GM19397 (cell line): ENCODE results near the gene NPAS3.

ENCODE experiments used
- ATAC-seq: cut with Tn5 transposase; IDR thresholded peaks from one replicate; pipeline ENCODE4 v1.9.1; 2021; ENCODE audit warnings: mild to moderate bottlenecking, moderate library complexity; ENCODE audit not compliant: unreplicated experiment

Gene NPAS3

DNA sequence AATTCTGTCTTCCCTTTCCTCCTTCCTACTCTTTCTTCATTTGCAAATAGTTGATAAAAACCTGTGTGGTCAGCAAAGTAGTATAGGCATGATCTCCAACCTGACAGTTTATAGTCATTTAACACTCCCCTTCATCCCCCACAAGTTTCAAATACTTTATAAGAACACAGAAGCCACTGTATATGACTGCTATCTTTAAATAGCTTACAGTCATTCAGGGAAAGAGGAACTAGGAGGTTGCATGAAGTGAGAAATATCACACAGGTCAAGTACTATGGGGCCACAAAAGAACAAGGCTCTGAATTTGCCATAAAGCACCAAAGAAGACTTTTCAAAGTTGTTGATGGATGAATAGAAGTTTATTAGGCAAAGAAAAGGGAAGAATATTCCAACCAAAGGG is 431.3 kb downstream of the NPAS3 start:
- ATAC-seq: peak; percentile 86

DNA sequence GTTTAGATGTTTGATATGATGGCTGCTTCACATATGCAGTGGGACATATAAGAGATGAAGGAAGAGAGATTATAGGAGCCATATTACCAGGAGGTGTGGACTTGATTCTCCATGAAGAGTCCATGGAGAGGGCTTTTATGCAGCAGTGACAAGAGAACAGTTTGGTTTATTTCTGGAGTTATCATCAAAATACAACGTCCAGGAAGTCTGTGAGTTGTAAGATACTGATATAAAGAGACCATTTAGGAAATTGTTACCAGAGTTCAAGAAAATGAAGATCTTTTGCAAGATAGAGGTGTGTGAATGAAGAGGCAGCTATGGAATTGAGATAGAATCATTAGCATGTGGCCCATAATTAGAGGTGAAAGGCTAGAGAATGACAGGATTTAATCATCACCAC is 431.7 kb downstream of the NPAS3 start:
- peak; percentile 17 for ATAC-seq

DNA sequence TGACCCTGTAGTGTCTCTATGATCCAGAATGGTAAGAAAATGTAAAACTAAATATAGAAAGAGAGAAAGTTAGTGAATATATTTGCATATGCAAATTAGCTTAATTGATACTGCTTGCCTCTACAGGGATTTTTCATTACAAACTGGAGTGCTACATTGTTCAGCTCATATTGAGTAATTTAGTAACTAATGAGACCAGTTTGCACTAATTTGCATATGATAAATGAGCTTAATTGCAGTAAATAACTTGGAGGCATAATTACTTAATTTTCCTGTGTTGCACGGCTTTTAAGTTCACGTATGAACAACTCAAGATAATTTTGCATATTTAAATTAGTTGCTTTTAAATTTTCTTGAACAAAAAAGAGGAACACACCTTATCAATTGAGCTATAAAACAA is 436.5 kb downstream of the NPAS3 start:
- ATAC-seq: no peak

DNA sequence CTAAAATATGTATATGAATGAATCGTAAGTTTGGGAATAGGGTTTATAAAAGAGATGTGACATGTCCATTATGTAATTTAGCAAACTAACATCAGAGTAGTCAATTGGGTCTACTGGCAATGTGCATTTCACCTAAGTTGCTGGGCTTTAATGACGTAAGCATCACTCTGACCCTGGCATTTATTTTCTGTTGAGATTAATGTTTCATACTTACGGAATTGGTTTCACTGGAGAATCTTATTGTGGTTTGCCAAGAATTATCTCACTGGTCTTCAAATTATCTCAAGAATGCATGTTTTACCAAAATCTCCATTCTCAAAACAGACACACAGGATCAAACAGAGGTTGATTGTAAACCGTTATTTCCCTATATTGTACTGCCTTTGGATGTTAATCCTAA is 437.1 kb downstream of the NPAS3 start:
- no peak for ATAC-seq

DNA sequence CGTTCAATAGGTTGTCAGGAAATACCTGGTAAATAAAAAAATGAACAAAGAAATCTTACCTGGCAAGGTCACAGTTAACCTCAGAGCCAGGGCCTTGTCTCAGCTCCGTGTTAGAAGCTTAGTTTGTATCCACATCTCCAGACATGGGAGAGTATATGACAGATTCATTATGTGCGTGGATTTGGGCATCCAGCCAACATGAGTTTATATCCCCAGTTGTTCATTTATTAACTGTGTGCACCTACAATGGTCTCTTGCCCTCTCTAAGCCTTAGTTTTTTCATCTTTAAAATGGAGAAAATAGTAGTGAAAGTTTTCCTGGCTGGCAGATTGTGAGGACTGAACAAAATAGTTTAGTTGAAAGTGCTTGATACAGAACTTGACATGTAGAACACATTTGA is 437.8 kb downstream of the NPAS3 start:
- no peak for ATAC-seq

DNA sequence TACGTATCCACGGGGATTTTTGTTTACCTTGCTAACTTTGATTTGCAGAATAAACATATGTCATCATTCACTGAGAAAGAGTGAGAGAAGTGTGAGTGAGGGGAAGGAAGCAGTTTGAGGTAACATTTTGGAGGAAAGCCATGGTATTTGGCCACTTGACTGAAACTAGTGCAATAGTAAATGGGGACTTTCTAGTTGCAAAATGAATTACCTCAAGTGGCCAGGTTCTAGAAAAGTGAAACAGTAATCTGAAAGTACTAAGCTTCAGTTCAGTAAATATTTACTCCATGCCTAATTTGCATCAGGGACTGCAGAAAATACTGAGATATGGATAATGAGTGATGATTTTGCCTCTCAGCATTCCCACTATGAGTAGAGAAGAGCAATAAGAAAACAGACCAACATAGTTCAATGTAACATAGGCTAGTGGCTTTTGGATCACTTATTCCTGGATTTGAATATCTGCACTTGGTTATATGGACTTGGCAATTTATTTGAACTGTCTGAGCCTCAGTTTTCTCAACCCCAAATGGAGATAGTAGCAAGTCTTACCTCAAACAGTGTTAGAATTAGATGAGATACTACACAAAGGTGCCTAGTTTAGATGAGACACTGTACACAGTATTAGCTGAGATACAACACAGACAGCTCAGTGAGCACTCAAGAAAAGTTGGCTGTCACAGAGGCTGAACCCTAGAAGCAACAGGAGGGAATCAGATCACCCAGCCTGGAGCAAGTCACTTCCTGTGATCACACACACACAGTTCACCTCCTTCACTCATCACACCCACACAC is 439.1 kb downstream of the NPAS3 start:
- ATAC-seq: peak; percentile 87

DNA sequence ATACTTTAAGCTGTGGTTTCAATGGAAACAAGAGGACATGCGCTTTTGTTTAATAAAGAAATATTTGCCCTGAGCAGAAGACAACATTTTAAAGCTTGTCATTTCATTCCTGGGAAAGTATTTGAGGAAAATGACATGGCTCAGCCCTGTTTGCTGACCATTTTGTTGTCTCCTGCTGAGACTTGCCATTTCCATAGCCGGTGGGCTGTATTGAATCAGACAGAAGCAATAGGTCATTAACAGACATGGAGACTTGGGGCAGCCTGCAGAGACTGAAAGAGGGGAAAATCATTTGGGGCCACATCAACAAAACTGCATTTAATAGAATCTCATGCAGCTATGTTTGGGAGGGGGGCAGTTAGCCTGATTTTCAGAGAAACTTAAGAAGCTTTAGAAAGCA is 443.0 kb downstream of the NPAS3 start:
- ATAC-seq: no peak

DNA sequence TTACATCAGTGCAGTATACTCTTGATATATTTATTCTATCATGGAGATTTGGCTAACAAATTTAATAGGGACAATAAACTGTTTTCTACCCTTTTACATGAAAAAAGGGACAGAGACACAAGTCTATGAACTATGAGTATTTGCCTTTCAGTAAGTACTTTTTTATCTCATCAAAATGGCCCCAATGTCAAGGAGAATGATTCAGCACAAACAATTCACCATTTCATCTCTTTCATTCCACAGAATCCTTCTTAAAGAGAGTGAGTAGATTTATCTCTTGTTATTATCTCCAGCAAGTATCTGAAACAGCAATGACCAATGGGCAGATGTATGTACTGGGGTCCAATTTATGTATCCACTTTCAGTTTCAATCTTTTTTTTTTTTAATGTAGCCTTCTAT is 447.5 kb downstream of the NPAS3 start:
- no peak for ATAC-seq

DNA sequence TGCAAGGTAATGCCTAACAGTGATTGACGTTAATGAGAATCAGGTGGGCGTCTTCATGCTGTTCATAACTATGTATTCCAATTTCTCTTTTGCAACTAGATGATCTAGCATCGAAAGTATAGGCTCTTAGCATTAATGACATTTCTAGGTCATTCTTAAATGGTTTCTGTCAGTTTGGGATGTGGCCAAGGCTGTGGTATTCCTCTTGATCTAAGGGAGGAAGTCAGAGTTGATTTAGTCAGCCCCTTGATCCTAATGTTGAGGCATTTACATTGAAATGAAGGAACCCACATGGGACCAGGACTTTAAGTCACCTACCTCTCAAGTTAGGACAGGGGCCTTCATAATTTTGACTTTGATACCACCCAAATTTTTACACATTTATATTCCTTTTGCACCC is 448.1 kb downstream of the NPAS3 start:
- no peak for ATAC-seq

DNA sequence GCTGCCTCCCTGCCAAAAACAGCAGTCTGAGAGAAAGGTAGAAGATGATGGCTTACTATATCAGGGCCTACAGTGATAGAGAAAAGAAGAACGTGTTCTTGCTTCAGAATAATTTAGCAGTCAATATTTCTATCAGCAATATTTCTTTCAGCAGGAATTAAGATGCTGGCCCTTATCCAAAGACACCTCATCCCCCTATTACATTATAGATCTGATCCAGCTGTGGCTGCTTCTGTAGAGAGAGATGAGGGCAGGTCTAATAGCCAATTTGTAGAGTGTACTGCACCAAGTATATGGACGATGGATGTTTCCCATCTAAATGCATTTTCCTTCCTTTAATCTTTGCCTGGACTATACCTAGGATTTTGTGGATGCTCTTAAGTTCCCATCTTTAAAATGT is 451.7 kb downstream of the NPAS3 start:
- ATAC-seq: no peak

DNA sequence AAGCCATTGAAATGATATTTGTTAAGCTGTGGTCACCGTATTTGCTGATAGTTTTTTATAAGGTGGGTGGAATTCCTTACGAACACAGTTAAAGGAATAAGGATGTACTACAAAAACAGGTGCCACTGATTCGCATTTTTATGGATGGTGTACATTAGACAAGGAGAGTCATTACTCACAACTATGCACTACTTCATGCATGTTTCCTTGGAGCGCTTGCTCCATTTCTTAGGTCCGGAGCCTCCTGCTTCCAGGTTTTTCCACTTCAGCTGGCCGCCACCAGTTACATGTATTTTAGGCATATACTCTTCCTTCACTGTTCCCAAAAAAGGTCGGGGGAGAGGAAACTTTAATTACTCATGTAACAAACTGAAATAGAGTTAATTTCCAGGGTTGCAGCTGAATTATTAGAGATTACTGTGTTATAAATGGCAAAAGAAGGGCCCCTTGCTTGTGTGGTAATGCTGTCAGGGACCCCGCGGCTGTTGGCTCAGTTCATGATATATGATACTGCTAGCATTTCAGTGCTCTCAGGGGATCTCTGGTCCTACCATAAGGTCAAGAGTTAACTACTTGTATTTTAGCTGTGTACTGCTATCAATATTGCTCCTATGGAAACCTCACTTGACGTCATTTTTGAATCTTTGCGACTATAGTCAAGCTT is 454.7 kb downstream of the NPAS3 start:
- no peak for ATAC-seq

DNA sequence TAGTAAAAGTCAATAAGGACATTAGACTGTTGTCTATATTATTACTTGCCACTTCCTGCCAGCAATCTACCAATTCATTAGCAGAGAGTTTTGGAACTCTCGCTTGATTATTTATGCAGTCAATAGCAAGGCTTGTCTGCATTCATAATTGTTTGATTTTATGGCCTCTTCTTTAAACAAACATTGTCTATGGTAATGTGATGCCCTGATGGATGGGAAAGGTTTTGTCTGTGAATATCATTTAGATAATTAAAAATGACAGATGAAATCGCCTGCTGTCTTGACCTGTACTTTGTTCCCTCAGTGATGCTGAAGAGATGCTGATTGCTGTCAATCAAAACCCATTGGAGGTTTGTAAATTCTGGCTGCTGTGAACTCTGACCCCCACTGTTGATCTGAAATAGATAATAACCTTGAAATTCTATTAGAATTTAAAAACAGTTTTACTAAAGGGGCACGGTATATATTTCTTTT is 455.3 kb downstream of the NPAS3 start:
- ATAC-seq: no peak

DNA sequence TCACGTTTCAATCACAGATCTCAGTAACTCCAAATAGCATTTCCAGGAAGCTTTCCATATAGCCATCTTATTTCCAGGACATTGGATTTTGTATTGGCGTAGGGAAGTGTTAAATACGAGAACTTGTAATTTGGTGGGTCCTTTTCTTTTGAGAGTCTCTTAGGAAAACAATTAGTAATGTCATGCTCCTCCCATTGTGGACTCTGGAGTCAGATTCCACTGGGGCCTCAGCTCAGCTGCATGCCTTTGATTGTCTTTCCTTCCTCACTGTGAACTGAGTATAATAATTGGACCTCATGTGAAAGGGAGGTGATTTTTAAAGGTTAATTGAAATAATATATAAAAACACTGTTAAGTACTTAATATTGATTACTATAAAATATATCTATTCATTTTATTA is 462.6 kb downstream of the NPAS3 start:
- ATAC-seq: no peak

DNA sequence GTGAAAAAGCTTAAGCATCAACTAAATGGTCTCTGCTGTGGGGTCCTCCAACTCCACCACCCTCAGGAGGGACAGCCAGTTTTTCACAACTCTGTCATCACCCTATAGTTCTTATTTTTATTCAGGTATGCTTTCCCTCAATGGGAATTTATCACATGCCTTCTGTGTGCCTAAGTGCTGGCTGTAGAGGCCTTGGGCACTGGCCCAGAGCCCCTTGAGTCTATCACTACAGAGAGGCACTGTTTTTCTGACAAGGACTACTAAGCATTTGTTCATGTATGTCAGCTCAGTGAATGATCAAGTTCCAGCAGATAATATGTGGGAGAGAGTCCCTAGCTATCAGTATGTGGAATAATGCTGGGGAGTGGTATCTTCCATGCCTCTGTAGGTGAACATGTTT is 463.9 kb downstream of the NPAS3 start:
- no peak for ATAC-seq

DNA sequence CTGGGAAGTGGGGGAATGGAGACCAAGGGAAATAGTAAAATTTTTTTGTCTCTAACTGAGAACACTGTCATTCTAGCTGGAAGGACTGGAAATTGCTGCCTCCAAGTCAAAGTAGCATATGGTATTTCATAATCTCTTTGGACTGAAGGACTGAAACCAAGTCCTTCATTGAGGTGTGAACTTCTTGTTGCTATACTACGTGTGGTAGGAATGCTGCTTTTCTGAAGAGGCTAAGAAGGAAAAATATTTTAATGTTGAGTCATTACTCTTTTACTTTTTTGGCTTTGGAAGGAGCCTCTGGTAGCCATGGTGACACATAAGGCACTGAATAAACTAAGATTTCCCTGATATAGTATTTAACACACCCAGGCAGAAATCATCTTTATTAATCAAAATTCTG is 465.4 kb downstream of the NPAS3 start:
- ATAC-seq: no peak

DNA sequence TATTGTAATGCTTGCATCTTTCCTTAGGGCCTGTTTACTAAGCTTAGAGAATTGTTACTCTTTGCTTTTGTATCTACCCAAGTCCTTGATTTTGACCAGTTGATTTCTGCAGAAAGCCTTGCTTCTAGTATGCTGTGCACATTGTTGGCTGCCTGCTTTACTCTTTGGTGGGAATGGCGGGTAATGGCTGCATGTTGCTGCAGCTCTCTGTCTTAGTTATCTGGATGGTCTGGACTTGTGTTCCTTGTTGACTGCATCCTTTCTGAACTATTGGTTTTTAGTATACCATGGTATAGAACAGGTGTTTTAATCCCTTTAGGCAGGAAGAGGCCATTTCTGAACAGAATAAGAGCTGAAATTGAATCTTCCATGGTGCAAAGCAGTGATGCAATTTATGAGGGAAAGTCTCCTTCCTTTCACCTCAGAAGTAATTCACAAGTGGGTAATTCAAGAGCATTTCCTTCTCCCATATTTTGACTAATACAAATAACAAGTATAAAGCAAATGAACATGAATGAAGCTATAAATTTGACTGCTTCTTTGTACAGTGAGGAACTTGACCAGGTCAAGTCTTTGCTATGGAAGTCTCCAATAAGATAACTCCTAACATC is 466.4 kb downstream of the NPAS3 start:
- no peak for ATAC-seq

DNA sequence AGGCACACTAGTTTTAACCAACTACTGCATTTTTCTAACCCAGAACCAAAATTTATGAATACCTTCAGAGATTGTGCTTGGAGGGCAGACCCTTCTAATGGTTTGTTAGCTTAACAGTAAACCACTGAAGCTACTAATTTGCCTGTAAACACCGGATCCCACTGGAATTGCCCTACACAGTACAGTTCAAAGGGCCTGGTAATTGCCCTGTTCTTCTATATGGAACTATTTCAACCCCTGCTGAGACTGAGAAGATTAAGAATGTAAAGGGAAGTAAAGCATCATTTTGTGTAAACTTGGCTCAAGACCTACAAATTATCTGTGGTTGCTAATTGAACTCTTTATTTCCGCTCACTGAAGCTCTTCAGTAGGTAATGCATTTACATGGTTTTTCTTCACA is 468.1 kb downstream of the NPAS3 start:
- no peak for ATAC-seq

DNA sequence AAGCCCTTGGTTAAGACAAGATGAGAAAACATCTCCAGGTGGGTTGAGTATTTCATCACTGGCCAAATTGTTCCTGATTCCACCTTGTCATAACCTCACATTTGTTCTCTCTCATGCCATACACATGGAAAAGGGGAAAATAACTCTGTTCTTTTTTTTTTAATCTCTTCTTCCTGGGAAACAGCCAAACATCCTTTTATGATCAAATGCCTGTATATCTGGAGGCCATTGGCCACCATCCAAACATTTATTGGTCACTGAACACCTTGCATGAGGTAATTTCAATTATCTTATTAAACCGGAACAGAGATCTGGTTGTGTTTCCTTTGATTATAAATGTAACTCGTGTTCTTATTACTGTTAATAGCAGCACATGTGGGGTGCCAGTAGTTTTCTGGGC is 469.6 kb downstream of the NPAS3 start:
- ATAC-seq: no peak

DNA sequence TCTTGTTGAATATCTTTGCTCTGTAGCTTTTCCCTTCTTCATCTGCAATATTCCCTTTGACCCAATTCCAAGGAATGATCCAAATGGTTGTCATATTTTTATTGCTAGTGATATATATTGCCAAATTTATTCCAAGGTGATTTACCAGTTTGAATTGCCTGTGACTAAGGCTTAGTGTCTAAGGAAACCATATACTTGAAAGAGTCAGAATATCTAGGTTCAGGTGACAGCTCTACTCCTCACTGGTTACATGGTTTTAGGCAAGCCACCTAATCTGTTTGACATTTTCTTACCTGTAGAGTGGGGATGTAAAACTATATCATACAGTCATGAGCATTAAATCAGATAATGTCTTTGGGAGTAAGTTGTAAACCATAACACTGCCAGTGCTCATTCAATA is 473.8 kb downstream of the NPAS3 start:
- no peak for ATAC-seq

DNA sequence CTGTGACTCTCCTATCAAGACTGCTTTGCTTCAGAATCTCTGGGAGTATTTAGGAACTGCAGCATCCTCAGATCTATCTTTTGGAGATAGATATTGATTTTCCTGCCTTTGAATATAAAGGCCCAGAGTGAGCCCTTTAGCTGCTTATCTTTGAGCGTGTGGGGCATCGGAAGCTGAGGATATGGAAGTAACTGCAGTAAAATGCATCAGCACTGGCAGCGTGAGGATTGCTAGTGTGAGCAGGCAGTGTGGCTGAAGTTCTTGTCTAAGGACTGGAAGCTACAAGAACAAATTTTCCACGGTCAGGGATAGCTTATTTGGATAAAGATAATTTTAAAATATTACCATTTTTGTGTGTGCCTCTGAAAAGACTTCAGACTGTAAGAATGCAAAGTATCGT is 474.7 kb downstream of the NPAS3 start:
- ATAC-seq: no peak

DNA sequence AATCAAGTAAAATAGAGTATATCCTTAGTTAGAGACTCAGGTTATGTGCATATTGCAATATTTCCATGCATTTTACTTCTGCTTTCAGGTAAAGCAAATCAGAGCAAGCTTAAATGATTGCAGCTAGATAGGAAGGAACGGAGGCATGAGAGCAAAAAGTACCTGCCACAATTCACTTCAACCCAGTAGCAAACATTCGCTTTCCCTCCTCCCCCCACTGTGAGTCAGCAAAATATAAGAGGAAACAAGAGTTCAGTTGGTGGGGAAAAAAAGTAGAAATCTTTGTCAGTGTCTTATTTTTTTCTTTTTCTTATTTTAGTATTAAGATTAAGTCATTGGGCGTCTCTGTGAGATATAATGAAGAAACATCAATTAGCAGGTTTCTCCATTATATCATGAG is 475.4 kb downstream of the NPAS3 start:
- no peak for ATAC-seq

DNA sequence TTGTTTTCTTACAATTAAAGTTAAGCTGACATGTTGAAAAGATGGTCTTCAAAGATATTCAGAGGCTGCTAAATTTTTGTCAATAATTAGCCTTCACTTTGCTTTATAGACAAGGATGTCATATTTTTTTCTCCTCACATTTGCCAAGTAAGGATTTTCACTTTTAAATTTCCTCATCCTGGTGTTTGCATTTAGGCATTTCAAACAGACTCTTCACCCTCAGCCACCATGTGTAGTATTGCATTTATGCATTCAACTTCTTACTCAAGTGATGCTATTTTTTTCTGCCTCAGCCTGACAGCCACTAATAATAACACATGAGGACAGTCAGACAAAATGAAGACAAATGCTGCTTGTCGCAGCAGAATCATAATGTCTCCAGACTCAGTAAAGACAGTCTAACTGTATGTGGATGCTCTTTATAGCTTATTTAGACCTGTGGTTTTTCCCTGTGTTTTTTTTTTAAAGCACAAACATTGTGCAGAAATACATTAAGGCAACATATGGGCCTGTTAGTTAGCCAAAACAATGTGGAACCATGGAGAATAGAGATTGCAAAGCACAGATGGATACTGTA is 481.5 kb downstream of the NPAS3 start:
- ATAC-seq: no peak
